HEK293T (cell line): ENCODE measurements around the gene RUFY1.
A peak's percentile ranks its signal among the peaks of the same experiment; 100 is the strongest.
"Not testable (repeated sequence)": the region's sequence is repeated elsewhere in the genome, so short reads cannot be mapped to it uniquely, and the experiment has no call there.

Experiments used
- CTCF ChIA-PET: fragments of 350-600 bp; formaldehyde crosslinking; extraction: SDS; loops from one replicate; lab custom pipeline; 2021; ENCODE audit warnings: antibody characterized with exemption, inconsistent platforms; lab: Yijun Ruan, JAX
- POLR2A ChIA-PET: fragments of 350-600 bp; formaldehyde crosslinking; extraction: SDS; loops from one replicate; lab custom pipeline; 2020; ENCODE audit warnings: antibody characterized with exemption, inconsistent platforms; lab: Yijun Ruan, JAX
- DNase-seq: peaks from one replicate; pipeline ENCODE4 v3.0.0; 2012; ENCODE audit warnings: mixed read lengths; ENCODE audit errors: extremely low spot score
- ARNT ChIP-seq: fragments of 450-650 bp; IDR thresholded peaks from 2 replicates; pipeline ENCODE4 v1.6.1; 2017; ENCODE audit warnings: mild to moderate bottlenecking
- BHLHE40 ChIP-seq: fragments of 450-650 bp; IDR thresholded peaks from 2 replicates; pipeline ENCODE4 v1.6.1; 2016; ENCODE audit warnings: mild to moderate bottlenecking, moderate library complexity, borderline replicate concordance
- CTBP1 ChIP-seq: fragments of 450-650 bp; IDR thresholded peaks from 2 replicates; pipeline ENCODE4 v1.6.1; 2016; ENCODE audit warnings: borderline replicate concordance
- ELF4 ChIP-seq: fragments of 450-650 bp; IDR thresholded peaks from 2 replicates; pipeline ENCODE4 v1.6.1; 2017; ENCODE audit warnings: antibody characterized with exemption
- FOXA1 ChIP-seq: fragments of 450-650 bp; IDR thresholded peaks from 2 replicates; pipeline ENCODE4 v1.6.1; 2016; ENCODE audit warnings: mild to moderate bottlenecking
- FOXK2 ChIP-seq: fragments of 450-650 bp; IDR thresholded peaks from 2 replicates; pipeline ENCODE4 v1.6.1; 2016; ENCODE audit warnings: mild to moderate bottlenecking
- FOXM1 ChIP-seq: fragments of 450-650 bp; IDR thresholded peaks from 2 replicates; pipeline ENCODE4 v1.6.1; 2017; ENCODE audit warnings: mild to moderate bottlenecking, borderline replicate concordance
- HDGF ChIP-seq: fragments of 450-650 bp; IDR thresholded peaks from 2 replicates; pipeline ENCODE4 v1.6.1; 2017; ENCODE audit warnings: antibody characterized with exemption, borderline replicate concordance
- L3MBTL2 ChIP-seq: fragments of 450-650 bp; conservative IDR thresholded peaks from 2 replicates; pipeline ENCODE4 v1.6.1; 2016; ENCODE audit warnings: mild to moderate bottlenecking
- LEF1 ChIP-seq: fragments of 450-650 bp; IDR thresholded peaks from 2 replicates; pipeline ENCODE4 v1.6.1; 2017; ENCODE audit warnings: mild to moderate bottlenecking, borderline replicate concordance
- NFRKB ChIP-seq: fragments of 450-650 bp; IDR thresholded peaks from 2 replicates; pipeline ENCODE4 v1.6.1; 2016; ENCODE audit warnings: mild to moderate bottlenecking, moderate library complexity
- PKNOX1 ChIP-seq: fragments of 450-650 bp; IDR thresholded peaks from 2 replicates; pipeline ENCODE4 v1.6.1; 2016
- SP1 ChIP-seq: fragments of 450-650 bp; IDR thresholded peaks from 2 replicates; pipeline ENCODE4 v1.6.1; 2017
- SUZ12 ChIP-seq: fragments of 450-650 bp; IDR thresholded peaks from 2 replicates; pipeline ENCODE4 v1.6.1; 2016; ENCODE audit warnings: mild to moderate bottlenecking
- TARDBP ChIP-seq: fragments of 450-650 bp; IDR thresholded peaks from 2 replicates; pipeline ENCODE4 v1.6.1; 2016
- ZNF384 ChIP-seq: fragments of 450-650 bp; IDR thresholded peaks from 2 replicates; pipeline ENCODE4 v1.6.1; 2016

RUFY1 gene

GRCh38 chr5:179534431-179534830, 15.9 kb upstream of the RUFY1 start:
- TF ChIP-seq FOXM1 (no peak), NFRKB (no peak), ELF4 (no peak), ARNT (no peak), L3MBTL2 (no peak), TARDBP (no peak), LEF1 (no peak), HDGF (no peak), BHLHE40 (no peak), CTBP1 (no peak), FOXA1 (no peak), SP1 (no peak), PKNOX1 (no peak), FOXK2 (no peak), ZNF384 (no peak), SUZ12 (no peak)
- ChIA-PET POLR2A (no interaction called here), CTCF (no interaction called here)
- no peak for DNase-seq

GRCh38 chr5:179536676-179537075, 13.7 kb upstream of the RUFY1 start:
- ChIA-PET POLR2A (interaction anchor here (1.0 to 1.4 kb wide), 3 partner anchors 13 to 87 kb away, joined by 3 read pairs; partner anchors contain the start of gene HNRNPH1), CTCF (interaction anchor here (0.7 to 0.9 kb wide), 2 partner anchors 14 to 1659 kb away, joined by 3 to 4 read pairs; no protein-coding TSS in a partner anchor)
- DNase-seq, result no peak
- TF ChIP-seq FOXM1, result no peak
- no peak for TF ChIP-seq PKNOX1
- TF ChIP-seq SUZ12, result no peak
- no peak for TF ChIP-seq CTBP1
- no peak for TF ChIP-seq L3MBTL2

DNA sequence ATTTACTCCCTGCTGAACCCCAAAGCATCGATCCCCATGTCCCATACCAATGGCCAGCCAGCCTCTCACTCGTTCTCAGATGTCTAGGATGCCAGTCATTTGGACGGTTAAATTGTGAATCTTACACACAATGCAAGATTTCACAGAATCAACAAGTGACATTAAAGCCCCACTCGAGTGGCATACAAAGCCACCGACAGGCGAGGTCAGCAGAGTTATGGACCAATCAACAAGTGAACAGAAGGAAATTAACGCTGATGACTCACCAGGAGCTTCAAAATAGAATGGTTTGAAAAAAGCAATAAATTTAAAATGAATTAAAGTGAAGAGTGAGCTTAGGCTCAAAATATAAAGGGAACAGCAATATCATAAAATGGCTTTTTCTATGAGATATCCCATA, 8.2 kb upstream of the RUFY1 start:
- CTCF ChIA-PET, result interaction anchor here (0.8 kb wide), 1 partner anchor 734 kb away, joined by 3 read pairs; no protein-coding TSS in a partner anchor
- TF ChIP-seq BHLHE40 (no peak), SP1 (no peak)
- no peak for DNase-seq
- POLR2A ChIA-PET, result interaction anchor here (1.2 to 1.5 kb wide), 3 partner anchors 8 to 82 kb away, joined by 5 to 7 read pairs (median 5); partner anchors contain the start of genes HNRNPH1 and RUFY1

- CTCF ChIA-PET, result interaction anchor here (0.6 kb wide), 1 partner anchor 121 kb away, joined by 3 read pairs; no protein-coding TSS in a partner anchor
- POLR2A ChIA-PET, result interaction anchor here (1.5 kb wide), 1 partner anchor 16 kb away, joined by 5 read pairs; no protein-coding TSS in a partner anchor
- TF ChIP-seq ZNF384, result 0 out of 2 replicates have a peak, but pooled peaks have one; percentile 16
- DNase-seq, result not testable (repeated sequence)
Measured at GRCh38 chr5:179543275-179543674, 7.1 kb upstream of the RUFY1 start.

DNA sequence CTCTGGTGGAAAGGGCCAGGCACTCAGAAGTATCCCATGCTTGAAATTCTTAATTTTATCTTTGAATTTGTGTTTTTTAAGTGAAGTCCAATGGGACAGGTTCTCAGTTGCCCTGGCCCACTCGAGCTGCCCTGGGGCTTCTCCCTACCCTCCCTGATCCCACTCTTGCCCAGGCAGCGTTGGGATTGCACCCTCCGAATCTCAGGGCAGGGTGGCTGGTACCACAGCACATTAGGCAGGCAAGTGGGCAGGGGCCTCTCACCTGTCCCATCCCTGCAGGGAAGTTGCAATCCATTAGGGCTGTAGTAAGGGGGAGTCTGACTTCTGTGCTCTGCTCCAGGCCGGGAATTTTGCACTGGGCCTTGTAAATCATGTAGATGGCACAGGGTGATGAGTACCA, 2.7 kb downstream of the RUFY1 start:
- DNase-seq, result no peak
- TF ChIP-seq TARDBP (no peak), SP1 (no peak), NFRKB (no peak)
- CTCF ChIA-PET, result no interaction called here
- POLR2A ChIA-PET, result interaction anchor here (3.8 kb wide), 1 partner anchor 7 kb away, joined by 46 read pairs; no protein-coding TSS in a partner anchor

- POLR2A ChIA-PET, result no interaction called here
- TF ChIP-seq ELF4 (no peak), FOXA1 (no peak), L3MBTL2 (no peak), SP1 (no peak), BHLHE40 (no peak), NFRKB (no peak), CTBP1 (no peak), PKNOX1 (no peak), FOXK2 (no peak), SUZ12 (no peak), ARNT (no peak), FOXM1 (no peak), LEF1 (no peak), TARDBP (no peak), HDGF (no peak), ZNF384 (no peak)
- DNase-seq, result no peak
- CTCF ChIA-PET, result no interaction called here
Measured at GRCh38 chr5:179553875-179554274, 3.5 kb downstream of the RUFY1 start.

DNA sequence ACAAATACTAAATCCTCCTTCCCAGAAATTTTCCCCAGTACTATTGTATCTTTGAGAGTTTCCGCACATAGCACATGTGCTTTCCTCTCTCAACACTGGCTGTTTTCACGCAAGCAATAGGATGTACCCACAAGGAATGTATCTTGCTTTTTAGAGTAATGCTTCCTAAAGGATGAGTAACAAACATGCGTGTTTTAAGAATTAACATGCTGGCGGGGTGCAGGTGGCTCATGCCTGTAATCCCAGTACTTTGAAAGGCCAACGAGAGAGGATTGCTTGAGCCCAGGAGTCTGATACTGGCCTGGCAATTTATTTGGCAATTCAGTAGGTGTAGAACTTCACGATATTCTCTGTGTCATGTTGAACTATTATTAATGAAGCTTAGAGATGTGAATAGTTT, 4.6 kb downstream of the RUFY1 start:
- TF ChIP-seq HDGF (no peak), FOXK2 (no peak), NFRKB (no peak), SP1 (no peak), PKNOX1 (no peak), ARNT (no peak), BHLHE40 (no peak), TARDBP (no peak), ZNF384 (no peak)
- no peak for DNase-seq
- ChIA-PET POLR2A (no interaction called here), CTCF (no interaction called here)
